Measurements from ENCODE around the gene CDH2.

DNA sequence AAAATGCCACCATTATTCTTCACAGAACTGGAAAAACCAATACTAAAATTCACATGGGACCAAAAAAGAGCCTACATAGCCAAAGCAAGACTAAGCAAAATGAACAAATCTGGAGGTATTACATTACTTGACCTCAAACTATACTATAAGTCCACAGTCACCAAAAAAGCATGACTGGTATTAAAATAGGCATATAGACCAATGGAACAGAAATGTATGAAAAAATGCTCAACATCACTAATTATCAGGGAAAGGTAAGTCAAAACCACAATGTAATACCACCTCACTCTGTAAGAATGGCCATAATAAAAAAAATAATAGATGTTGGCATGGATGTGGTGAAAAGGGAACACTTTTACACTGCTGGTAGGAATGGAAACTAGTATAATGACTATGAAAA is 158.6 kb downstream of the CDH2 start:
- TF ChIP-seq, protein P1, sequence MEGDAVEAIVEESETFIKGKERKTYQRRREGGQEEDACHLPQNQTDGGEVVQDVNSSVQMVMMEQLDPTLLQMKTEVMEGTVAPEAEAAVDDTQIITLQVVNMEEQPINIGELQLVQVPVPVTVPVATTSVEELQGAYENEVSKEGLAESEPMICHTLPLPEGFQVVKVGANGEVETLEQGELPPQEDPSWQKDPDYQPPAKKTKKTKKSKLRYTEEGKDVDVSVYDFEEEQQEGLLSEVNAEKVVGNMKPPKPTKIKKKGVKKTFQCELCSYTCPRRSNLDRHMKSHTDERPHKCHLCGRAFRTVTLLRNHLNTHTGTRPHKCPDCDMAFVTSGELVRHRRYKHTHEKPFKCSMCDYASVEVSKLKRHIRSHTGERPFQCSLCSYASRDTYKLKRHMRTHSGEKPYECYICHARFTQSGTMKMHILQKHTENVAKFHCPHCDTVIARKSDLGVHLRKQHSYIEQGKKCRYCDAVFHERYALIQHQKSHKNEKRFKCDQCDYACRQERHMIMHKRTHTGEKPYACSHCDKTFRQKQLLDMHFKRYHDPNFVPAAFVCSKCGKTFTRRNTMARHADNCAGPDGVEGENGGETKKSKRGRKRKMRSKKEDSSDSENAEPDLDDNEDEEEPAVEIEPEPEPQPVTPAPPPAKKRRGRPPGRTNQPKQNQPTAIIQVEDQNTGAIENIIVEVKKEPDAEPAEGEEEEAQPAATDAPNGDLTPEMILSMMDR (IDR thresholded peaks at IDR 0.05): no peak
- TF ChIP-seq POLR2AphosphoS5 (IDR thresholded peaks at IDR 0.05): no peak
- no peak for TF ChIP-seq POLR2A (IDR thresholded peaks at IDR 0.05)
- TF ChIP-seq EP300 (IDR thresholded peaks at IDR 0.05): no peak

Data from suprapubic skin (tissue), 4 donors.